ENCODE data around the gene GASK1A. TPM values are rescaled to one million over a fixed set of nuclear protein-coding genes. Genes with fewer than 3 reads are reported as not detected.

Gene GASK1A
- total and polyA plus RNA-seq, 10 donors: 0.43 to 4.0 (median 1.8) TPM

DNA sequence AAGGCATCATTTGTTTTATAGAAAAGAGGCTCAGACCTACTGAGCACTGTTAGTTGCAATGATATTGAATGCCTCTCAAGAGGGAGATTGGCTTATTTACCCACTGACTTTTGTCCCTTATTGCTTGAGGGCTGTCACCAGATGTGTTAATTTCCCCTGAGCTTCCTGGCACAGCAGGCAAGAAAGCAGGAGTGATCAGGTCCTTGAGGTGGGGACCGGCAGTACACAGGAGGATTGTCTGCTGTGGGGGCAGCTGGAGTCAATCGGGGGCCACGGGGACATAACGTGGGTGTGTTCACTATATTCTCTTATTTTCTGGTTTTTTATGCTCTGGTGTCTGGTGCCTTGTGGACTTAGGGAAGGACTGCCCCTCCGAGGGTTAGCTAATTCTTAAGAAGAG, 44.6 kb downstream of the GASK1A start:
- intact Hi-C loops (cut with DNase I; ENCODE audit: low total_unique reads): no loop called here
- Histone ChIP-seq H3K27me3 (replicated peaks in 1 of 7) (no peaks in the 10 kb centered on the region), H3K27ac (peak overlapping the region in 5 of 8 donors; percentile 9 to 59 (median 53)), H3K4me3 (no peak overlapping the region), H3K4me1 (peaks cover 0 to 48% (median 16%) of the 10 kb centered on the region in 6 donors), H3K9me3 (no peaks in the 10 kb centered on the region), H3K36me3 (no peaks in the 10 kb centered on the region)
- 49 to 62% (median 52%) methylated on average over 5 of the region's 5 CpGs for WGBS, 5 donors
- no peak for DNase-seq
- TF ChIP-seq POLR2A (IDR thresholded peaks at IDR 0.05) (no peak), POLR2AphosphoS5 (IDR thresholded peaks at IDR 0.05) (no peak)
- TF ChIP-seq, protein P1, sequence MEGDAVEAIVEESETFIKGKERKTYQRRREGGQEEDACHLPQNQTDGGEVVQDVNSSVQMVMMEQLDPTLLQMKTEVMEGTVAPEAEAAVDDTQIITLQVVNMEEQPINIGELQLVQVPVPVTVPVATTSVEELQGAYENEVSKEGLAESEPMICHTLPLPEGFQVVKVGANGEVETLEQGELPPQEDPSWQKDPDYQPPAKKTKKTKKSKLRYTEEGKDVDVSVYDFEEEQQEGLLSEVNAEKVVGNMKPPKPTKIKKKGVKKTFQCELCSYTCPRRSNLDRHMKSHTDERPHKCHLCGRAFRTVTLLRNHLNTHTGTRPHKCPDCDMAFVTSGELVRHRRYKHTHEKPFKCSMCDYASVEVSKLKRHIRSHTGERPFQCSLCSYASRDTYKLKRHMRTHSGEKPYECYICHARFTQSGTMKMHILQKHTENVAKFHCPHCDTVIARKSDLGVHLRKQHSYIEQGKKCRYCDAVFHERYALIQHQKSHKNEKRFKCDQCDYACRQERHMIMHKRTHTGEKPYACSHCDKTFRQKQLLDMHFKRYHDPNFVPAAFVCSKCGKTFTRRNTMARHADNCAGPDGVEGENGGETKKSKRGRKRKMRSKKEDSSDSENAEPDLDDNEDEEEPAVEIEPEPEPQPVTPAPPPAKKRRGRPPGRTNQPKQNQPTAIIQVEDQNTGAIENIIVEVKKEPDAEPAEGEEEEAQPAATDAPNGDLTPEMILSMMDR (IDR thresholded peaks at IDR 0.05 in 8 of 11, conservative IDR thresholded peaks at IDR 0.05 in 3 of 11): no peak

DNA sequence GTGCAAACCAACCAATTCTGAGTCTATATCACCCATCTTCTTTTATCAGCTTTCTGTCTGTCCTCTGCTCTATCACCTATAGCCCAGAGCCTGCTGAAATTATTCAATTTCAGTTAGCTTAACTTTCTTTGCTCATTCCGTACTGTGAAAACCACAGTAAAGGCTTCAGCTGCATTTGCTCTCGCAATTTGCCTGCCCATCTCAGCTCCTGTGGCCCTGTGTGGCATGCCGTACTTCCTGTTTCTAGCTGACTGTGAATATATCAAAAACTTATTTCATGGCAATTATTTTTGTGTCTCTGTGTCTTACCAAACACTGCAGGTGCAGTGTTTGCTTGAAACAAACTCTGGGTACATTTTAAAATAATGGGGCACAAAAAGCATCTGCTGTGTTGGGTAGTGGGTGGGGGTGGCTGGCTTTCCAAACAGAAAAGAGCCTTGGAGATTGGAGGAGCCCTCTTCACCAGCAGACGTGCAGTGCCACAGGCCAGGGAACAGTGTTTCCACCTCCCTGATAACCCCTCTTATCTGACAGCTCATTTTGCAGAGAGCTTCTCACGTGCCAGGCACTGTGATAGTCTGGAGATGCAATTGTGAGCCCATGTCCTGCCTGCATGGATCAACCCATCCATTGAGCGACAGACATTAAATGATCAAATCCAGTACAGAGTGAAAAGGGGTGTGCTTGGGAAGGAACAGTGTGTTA, 45.2 kb downstream of the GASK1A start:
- Histone ChIP-seq H3K4me3 (no peak overlapping the region), H3K36me3 (no peaks in the 10 kb centered on the region), H3K9me3 (no peaks in the 10 kb centered on the region), H3K27me3 (replicated peaks in 1 of 7) (no peaks in the 10 kb centered on the region), H3K4me1 (peaks cover 0 to 48% (median 16%) of the 10 kb centered on the region in 6 donors), H3K27ac (peak overlapping the region in 6 of 8 donors; percentile 9 to 59 (median 34))
- no peak for DNase-seq
- intact Hi-C loops (cut with DNase I; ENCODE audit: low total_unique reads): no loop called here
- no peak for TF ChIP-seq POLR2A (IDR thresholded peaks at IDR 0.05)
- TF ChIP-seq, protein P1 (IDR thresholded peaks at IDR 0.05 in 8 of 11, conservative IDR thresholded peaks at IDR 0.05 in 3 of 11): no peak
- TF ChIP-seq POLR2AphosphoS5 (IDR thresholded peaks at IDR 0.05): no peak
- 24 to 59% (median 30%) methylated on average over 6 of the region's 6 CpGs for WGBS, 5 donors

DNA sequence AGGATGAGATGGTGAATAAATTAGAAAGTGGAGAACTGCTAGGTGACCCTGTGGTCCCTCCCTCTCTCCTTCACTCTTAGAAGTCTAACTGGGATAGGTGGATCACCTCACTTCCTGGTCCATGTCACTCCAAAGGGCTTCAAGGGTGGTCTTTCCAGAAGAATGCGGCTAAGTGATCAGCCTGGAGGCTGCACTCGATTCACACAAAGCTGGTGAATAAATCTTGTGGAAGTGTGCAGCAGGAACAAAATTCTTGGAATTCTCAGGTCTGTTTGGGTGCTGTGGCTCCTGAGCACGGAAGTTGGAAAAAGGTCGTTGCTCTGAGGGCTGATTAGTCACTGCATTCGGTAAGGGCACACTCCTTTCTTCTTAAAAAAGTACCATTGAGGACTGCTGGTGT, 46.3 kb downstream of the GASK1A start:
- TF ChIP-seq POLR2A (IDR thresholded peaks at IDR 0.05) (no peak), POLR2AphosphoS5 (IDR thresholded peaks at IDR 0.05) (no peak)
- TF ChIP-seq, protein P1 (IDR thresholded peaks at IDR 0.05 in 8 of 11, conservative IDR thresholded peaks at IDR 0.05 in 3 of 11): no peak
- H3K9me3 ChIP-seq: no peaks in the 10 kb centered on the region
- H3K27me3 ChIP-seq (replicated peaks in 1 of 7): no peaks in the 10 kb centered on the region
- no peak overlapping the region for H3K4me3 ChIP-seq
- 77 to 82% (median 81%) methylated on average over 5 of the region's 5 CpGs for WGBS, 5 donors
- DNase-seq: no peak
- no peaks in the 10 kb centered on the region for H3K36me3 ChIP-seq
- peak overlapping the region in 2 of 8 donors; percentile 53 to 55 for H3K27ac ChIP-seq
- intact Hi-C loops (cut with DNase I; ENCODE audit: low total_unique reads): no loop called here
- peaks cover 0 to 48% (median 16%) of the 10 kb centered on the region in 6 donors for H3K4me1 ChIP-seq

DNA sequence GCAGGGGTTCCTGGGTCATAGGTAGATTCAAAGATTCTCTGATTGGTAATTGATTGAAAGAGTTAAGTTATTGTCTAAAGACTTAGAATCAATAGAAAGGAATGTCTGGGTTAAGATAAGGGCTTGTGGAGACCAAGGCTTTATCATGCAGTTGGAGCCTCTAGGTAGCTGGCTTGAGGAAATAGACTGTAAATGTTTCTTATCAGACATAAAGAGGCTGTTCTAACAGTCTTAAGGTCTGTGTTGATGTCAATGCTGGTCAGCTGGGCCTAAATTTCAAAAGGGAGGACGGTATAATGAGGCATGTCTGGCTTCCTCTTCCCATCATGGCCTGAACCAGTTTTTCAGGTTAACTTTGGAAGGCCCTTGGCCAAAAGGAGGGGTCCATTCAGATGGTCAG, 48.9 kb downstream of the GASK1A start:
- DNase-seq: no peak
- 65 to 96% (median 76%) methylated on average over 1 of the region's 1 CpG for WGBS, 5 donors
- Histone ChIP-seq H3K27ac (no peak overlapping the region), H3K27me3 (replicated peaks in 1 of 7) (no peaks in the 10 kb centered on the region), H3K4me3 (no peak overlapping the region), H3K9me3 (no peaks in the 10 kb centered on the region), H3K36me3 (no peaks in the 10 kb centered on the region), H3K4me1 (peaks cover 0 to 27% (median 11%) of the 10 kb centered on the region in 6 donors)
- TF ChIP-seq POLR2AphosphoS5 (IDR thresholded peaks at IDR 0.05) (no peak), POLR2A (IDR thresholded peaks at IDR 0.05) (no peak)
- TF ChIP-seq, protein P1 (IDR thresholded peaks at IDR 0.05 in 8 of 11, conservative IDR thresholded peaks at IDR 0.05 in 3 of 11): no peak
- intact Hi-C loops (cut with DNase I; ENCODE audit: low total_unique reads): no loop called here
